Tibial artery (tissue), 4 donors: ENCODE data around the gene PRKCI.
"Not testable (repeated sequence)": the region's sequence is repeated elsewhere in the genome, so short reads cannot be mapped to it uniquely, and the experiment has no call there.

Experiments
- DNase-seq, 2 donors: peaks; one replicate each; pipeline ENCODE4 v3.0.0-alpha.2; 2019
- H3K27ac ChIP-seq, 2 donors: fragments of 200-600 bp; sonication (generic) in 1 of 2; 1 replicate in 1 of 2; 2 replicates in 1 of 2; pipeline ENCODE4 v1.5.1; 2018 to 2019; ENCODE audit warnings: mild to moderate bottlenecking in 1 of 2
- H3K27me3 ChIP-seq, 2 donors: fragments of 200-600 bp; sonication (generic) in 1 of 2; one replicate each; pipeline versions ENCODE4 v1.5.1 to v1.6.0; 2016 to 2019
- H3K36me3 ChIP-seq, 3 donors: fragments of 200-600 bp; sonication (generic) in 2 of 3; one replicate each; pipeline ENCODE4 v1.5.1; 2016 to 2019; ENCODE audit warnings: mild to moderate bottlenecking in 2 of 3
- H3K4me1 ChIP-seq, 4 donors: fragments of 200-600 bp; sonication (generic) in 2 of 4; 1 replicate in 3 of 4; 2 replicates in 1 of 4; pipeline ENCODE4 v1.5.1; 2016 to 2019
- H3K4me3 ChIP-seq, 2 donors: fragments of 200-600 bp; sonication (generic) in 1 of 2; 1 replicate in 1 of 2; 2 replicates in 1 of 2; pipeline ENCODE4 v1.5.1; 2018 to 2019; ENCODE audit warnings: mild to moderate bottlenecking in 2 of 2
- H3K9me3 ChIP-seq, 3 donors: fragments of 200-600 bp; sonication (generic) in 1 of 3; one replicate each; pipeline ENCODE4 v1.5.1; 2016 to 2019
- CTCF ChIP-seq, 2 experiments: fragments of 200-600 bp in 1 of 2; fragments of 450-650 bp in 1 of 2; IDR thresholded peaks; one replicate each; pipeline ENCODE4 v1.5.1; 2017 to 2019; ENCODE audit warnings: antibody characterized with exemption in 2 of 2, mild to moderate bottlenecking in 1 of 2, moderate library complexity in 1 of 2
- intact Hi-C: fragments of 100-400 bp; cut with DNase I; formaldehyde crosslinking; loops from one replicate; pipeline ENCODE4 v1.15.0; 2023; ENCODE audit warnings: low total_unique reads

The PRKCI gene

GRCh38 chr3:170337420-170337819 lies 115.2 kb downstream of the PRKCI start:
- Histone ChIP-seq H3K27me3 (no peaks in the 10 kb centered on the region), H3K27ac (no peak overlapping the region), H3K4me1 (no peaks in the 10 kb centered on the region), H3K9me3 (no peaks in the 10 kb centered on the region), H3K36me3 (no peaks in the 10 kb centered on the region), H3K4me3 (no peak overlapping the region)
- TF ChIP-seq CTCF (IDR thresholded peaks at IDR 0.05): no peak
- DNase-seq: no peak
- intact Hi-C loops: no loop called here

- Histone ChIP-seq H3K27ac (no peak overlapping the region), H3K4me1 (no peaks in the 10 kb centered on the region), H3K9me3 (no peaks in the 10 kb centered on the region), H3K4me3 (no peak overlapping the region), H3K36me3 (no peaks in the 10 kb centered on the region), H3K27me3 (no peaks in the 10 kb centered on the region)
- TF ChIP-seq CTCF (IDR thresholded peaks at IDR 0.05): no peak
- intact Hi-C loops: no loop called here
- no peak for DNase-seq
Observed at GRCh38 chr3:170338690-170339340, 116.6 kb downstream of the PRKCI start.

GRCh38 chr3:170342273-170342672 lies 120.0 kb downstream of the PRKCI start:
- H3K4me1 ChIP-seq, H3K36me3 ChIP-seq, H3K27ac ChIP-seq, H3K27me3 ChIP-seq, intact Hi-C loops, H3K4me3 ChIP-seq, H3K9me3 ChIP-seq, DNase-seq: not testable (repeated sequence)

GRCh38 chr3:170343859-170344258 lies 121.6 kb downstream of the PRKCI start:
- DNase-seq, H3K27me3 ChIP-seq: not testable (repeated sequence)

GRCh38 chr3:170344971-170345370 lies 122.7 kb downstream of the PRKCI start:
- no peak for DNase-seq
- Histone ChIP-seq H3K27me3 (no peaks in the 10 kb centered on the region), H3K27ac (no peak overlapping the region), H3K9me3 (no peaks in the 10 kb centered on the region), H3K4me3 (no peak overlapping the region), H3K4me1 (no peaks in the 10 kb centered on the region), H3K36me3 (no peaks in the 10 kb centered on the region)
- intact Hi-C loops: no loop called here
- no peak for TF ChIP-seq CTCF (IDR thresholded peaks at IDR 0.05)

More at GRCh38 chr3:170343859-170344258, 121.6 kb downstream of the PRKCI start:
- H3K4me3 ChIP-seq, H3K36me3 ChIP-seq, intact Hi-C loops, H3K4me1 ChIP-seq, H3K27ac ChIP-seq, H3K9me3 ChIP-seq: not testable (repeated sequence)

GRCh38 chr3:170346481-170347392 lies 124.5 kb downstream of the PRKCI start:
- Histone ChIP-seq H3K27ac (no peak overlapping the region), H3K4me3 (no peak overlapping the region), H3K4me1 (no peaks in the 10 kb centered on the region), H3K36me3 (no peaks in the 10 kb centered on the region), H3K27me3 (no peaks in the 10 kb centered on the region), H3K9me3 (no peaks in the 10 kb centered on the region)
- intact Hi-C loops: no loop called here
- no peak for TF ChIP-seq CTCF (IDR thresholded peaks at IDR 0.05)
- DNase-seq: no peak
